IPS-20b (cell line): ENCODE measurements around the gene ATP6V0A4.
A peak's percentile ranks its signal among the peaks of the same experiment; 100 is the strongest.

ENCODE experiments used
- H3K27ac ChIP-seq: one replicate; pipeline ENCODE4 v1.5.1; 2013; ENCODE audit warnings: low read length
- H3K27me3 ChIP-seq: 2 replicates; pipeline ENCODE4 v1.6.1; 2013; ENCODE audit warnings: mild to moderate bottlenecking, low read length, inconsistent platforms; ENCODE audit not compliant: insufficient read depth
- H3K36me3 ChIP-seq: 2 replicates; pipeline ENCODE4 v1.6.1; 2013; ENCODE audit warnings: low read depth, mild to moderate bottlenecking, inconsistent platforms, low read length, moderate library complexity; ENCODE audit not compliant: insufficient read depth
- H3K4me1 ChIP-seq: 2 replicates; pipeline ENCODE4 v1.6.1; 2013; ENCODE audit warnings: mild to moderate bottlenecking, control low read depth, inconsistent platforms, low read length, moderate library complexity; ENCODE audit not compliant: insufficient read depth
- H3K4me3 ChIP-seq: 2 replicates; pipeline ENCODE4 v1.5.1; 2013; ENCODE audit warnings: mild to moderate bottlenecking, low read length, inconsistent platforms
- H3K9ac ChIP-seq: 2 replicates; pipeline ENCODE4 v1.6.1; 2013; ENCODE audit warnings: low read depth, mild to moderate bottlenecking, inconsistent platforms, low read length, moderate library complexity
- H3K9me3 ChIP-seq: 2 replicates; pipeline ENCODE4 v1.6.1; 2013; ENCODE audit warnings: mild to moderate bottlenecking, low read depth, low read length, inconsistent platforms; ENCODE audit not compliant: insufficient read depth

The ATP6V0A4 gene

GRCh38 chr7:138770904-138771303 is 27.1 kb downstream of the ATP6V0A4 start:
- Histone ChIP-seq H3K27ac (no peak overlapping the region), H3K9me3 (no peaks in the 10 kb centered on the region), H3K27me3 (peaks cover 11% of the 10 kb centered on the region; the same call in 1 of the 2 replicates), H3K36me3 (no peaks in the 10 kb centered on the region), H3K4me3 (no peak overlapping the region), H3K9ac (no peak overlapping the region), H3K4me1 (no peaks in the 10 kb centered on the region)

- H3K9me3 ChIP-seq = no peaks in the 10 kb centered on the region
- H3K27me3 ChIP-seq = peaks cover 9% of the 10 kb centered on the region; the same call in 1 of the 2 replicates
- no peak overlapping the region for H3K4me3 ChIP-seq
- no peak overlapping the region for H3K27ac ChIP-seq
- H3K9ac ChIP-seq = no peak overlapping the region
- H3K4me1 ChIP-seq = no peaks in the 10 kb centered on the region
- no peaks in the 10 kb centered on the region for H3K36me3 ChIP-seq
These were observed 29.8 kb downstream of the ATP6V0A4 start for GRCh38 chr7:138768241-138768640.

GRCh38 chr7:138756591-138757242 is 41.3 kb downstream of the ATP6V0A4 start:
- no peak overlapping the region for H3K9ac ChIP-seq
- no peaks in the 10 kb centered on the region for H3K36me3 ChIP-seq
- H3K4me1 ChIP-seq = peaks cover 12% of the 10 kb centered on the region; the same call in 1 of the 2 replicates
- no peaks in the 10 kb centered on the region for H3K27me3 ChIP-seq
- H3K4me3 ChIP-seq = no peak overlapping the region
- no peaks in the 10 kb centered on the region for H3K9me3 ChIP-seq
- H3K27ac ChIP-seq = no peak overlapping the region

GRCh38 chr7:138755842-138756590 is 42.0 kb downstream of the ATP6V0A4 start:
- no peak overlapping the region for H3K9ac ChIP-seq
- H3K4me1 ChIP-seq = peaks cover 12% of the 10 kb centered on the region; the same call in 1 of the 2 replicates
- H3K27me3 ChIP-seq = no peaks in the 10 kb centered on the region
- H3K27ac ChIP-seq = no peak overlapping the region
- no peaks in the 10 kb centered on the region for H3K36me3 ChIP-seq
- no peaks in the 10 kb centered on the region for H3K9me3 ChIP-seq
- H3K4me3 ChIP-seq = no peak overlapping the region

- Histone ChIP-seq H3K36me3 (no peaks in the 10 kb centered on the region), H3K9me3 (no peaks in the 10 kb centered on the region), H3K9ac (peak overlapping the region; percentile 13; the same call in 1 of the 2 replicates), H3K27me3 (no peaks in the 10 kb centered on the region), H3K4me1 (peaks cover 12% of the 10 kb centered on the region; the same call in 1 of the 2 replicates), H3K27ac (no peak overlapping the region), H3K4me3 (no peak overlapping the region)
These were observed 42.7 kb downstream of the ATP6V0A4 start for GRCh38 chr7:138755331-138755747.

- H3K27me3 ChIP-seq = no peaks in the 10 kb centered on the region
- H3K36me3 ChIP-seq = no peaks in the 10 kb centered on the region
- H3K4me1 ChIP-seq = peaks cover 12% of the 10 kb centered on the region; the same call in 1 of the 2 replicates
- no peak overlapping the region for H3K9ac ChIP-seq
- no peaks in the 10 kb centered on the region for H3K9me3 ChIP-seq
- no peak overlapping the region for H3K4me3 ChIP-seq
- no peak overlapping the region for H3K27ac ChIP-seq
These were observed 44.4 kb downstream of the ATP6V0A4 start for GRCh38 chr7:138753610-138754009.

- H3K4me3 ChIP-seq = no peak overlapping the region
These were observed 44.9 kb downstream of the ATP6V0A4 start for GRCh38 chr7:138753150-138753518.

GRCh38 chr7:138752518-138753149 is 45.4 kb downstream of the ATP6V0A4 start:
- Histone ChIP-seq H3K9me3 (no peaks in the 10 kb centered on the region), H3K27me3 (no peaks in the 10 kb centered on the region), H3K36me3 (no peaks in the 10 kb centered on the region), H3K9ac (no peak overlapping the region), H3K4me3 (no peak overlapping the region), H3K27ac (no peak overlapping the region), H3K4me1 (peaks cover 12% of the 10 kb centered on the region; the same call in 1 of the 2 replicates)

More at GRCh38 chr7:138753150-138753518, 44.9 kb downstream of the ATP6V0A4 start:
- Histone ChIP-seq H3K36me3 (no peaks in the 10 kb centered on the region), H3K9me3 (no peaks in the 10 kb centered on the region), H3K9ac (no peak overlapping the region), H3K27me3 (no peaks in the 10 kb centered on the region), H3K4me1 (peaks cover 12% of the 10 kb centered on the region; the same call in 1 of the 2 replicates), H3K27ac (no peak overlapping the region)

GRCh38 chr7:138750901-138751464 is 47.0 kb downstream of the ATP6V0A4 start:
- H3K27ac ChIP-seq = no peak overlapping the region
- H3K9me3 ChIP-seq = no peaks in the 10 kb centered on the region
- H3K9ac ChIP-seq = no peak overlapping the region
- no peaks in the 10 kb centered on the region for H3K27me3 ChIP-seq
- peaks cover 11% of the 10 kb centered on the region; the same call in 1 of the 2 replicates for H3K4me1 ChIP-seq
- no peaks in the 10 kb centered on the region for H3K36me3 ChIP-seq
- H3K4me3 ChIP-seq = no peak overlapping the region

GRCh38 chr7:138750473-138750872 is 47.5 kb downstream of the ATP6V0A4 start:
- Histone ChIP-seq H3K4me1 (peaks cover 6% of the 10 kb centered on the region; the same call in 1 of the 2 replicates), H3K4me3 (no peak overlapping the region), H3K27ac (no peak overlapping the region)

GRCh38 chr7:138749960-138750359 is 48.0 kb downstream of the ATP6V0A4 start:
- Histone ChIP-seq H3K27me3 (no peaks in the 10 kb centered on the region), H3K4me3 (no peak overlapping the region), H3K27ac (no peak overlapping the region), H3K36me3 (no peaks in the 10 kb centered on the region), H3K9me3 (no peaks in the 10 kb centered on the region), H3K4me1 (peaks cover under 1% of the 10 kb centered on the region; the same call in 1 of the 2 replicates), H3K9ac (no peak overlapping the region)

More at GRCh38 chr7:138750473-138750872, 47.5 kb downstream of the ATP6V0A4 start:
- Histone ChIP-seq H3K9ac (no peak overlapping the region), H3K36me3 (no peaks in the 10 kb centered on the region), H3K9me3 (no peaks in the 10 kb centered on the region), H3K27me3 (no peaks in the 10 kb centered on the region)
